H9 (cell line): ENCODE measurements around the gene JMJD1C. TPM values are rescaled to one million over a fixed set of nuclear protein-coding genes. Genes with fewer than 3 reads are reported as not detected.

Experiments
- DNase-seq: peaks from one replicate; pipeline ENCODE4 v3.0.0-alpha.2; 2017
- H2AFZ ChIP-seq: one replicate; pipeline ENCODE4 v1.6.1; 2013; ENCODE audit warnings: mild to moderate bottlenecking, low read length, control low read depth, moderate library complexity
- H2AK5ac ChIP-seq: 2 replicates; pipeline ENCODE4 v1.6.1; 2013; ENCODE audit warnings: low read length, control low read depth, mixed read lengths; ENCODE audit not compliant: insufficient read length
- H2BK120ac ChIP-seq: one replicate; pipeline ENCODE4 v1.6.1; 2013; ENCODE audit warnings: low read depth, mild to moderate bottlenecking, low read length, control low read depth, inconsistent platforms; ENCODE audit not compliant: poor library complexity, severe bottlenecking
- H2BK12ac ChIP-seq: 2 replicates; pipeline ENCODE4 v1.6.1; 2013; ENCODE audit warnings: low read length, control low read depth, mixed read lengths, low read depth; ENCODE audit not compliant: insufficient read length
- H2BK15ac ChIP-seq: 2 replicates; pipeline ENCODE4 v1.6.1; 2013; ENCODE audit warnings: low read depth, low read length, control low read depth
- H2BK20ac ChIP-seq: one replicate; pipeline ENCODE4 v1.6.1; 2013; ENCODE audit warnings: low read depth, mild to moderate bottlenecking, low read length, control low read depth, inconsistent platforms; ENCODE audit not compliant: poor library complexity, severe bottlenecking
- H2BK5ac ChIP-seq: 2 replicates; pipeline ENCODE4 v1.6.1; 2013; ENCODE audit warnings: low read length, control low read depth, mixed read lengths; ENCODE audit not compliant: insufficient read length
- H3K14ac ChIP-seq: 2 replicates; pipeline ENCODE4 v1.6.1; 2013; ENCODE audit warnings: low read length, control low read depth; ENCODE audit not compliant: insufficient read depth
- H3K18ac ChIP-seq: 2 replicates; pipeline ENCODE4 v1.6.1; 2013; ENCODE audit warnings: low read depth, mild to moderate bottlenecking, mixed read lengths, low read length, control low read depth; ENCODE audit not compliant: insufficient read length
- H3K23ac ChIP-seq: 2 replicates; pipeline ENCODE4 v1.6.1; 2013; ENCODE audit warnings: low read length, control low read depth, mixed read lengths, low read depth; ENCODE audit not compliant: insufficient read length
- H3K23me2 ChIP-seq: 2 replicates; pipeline ENCODE4 v1.6.1; 2013; ENCODE audit warnings: low read depth, mild to moderate bottlenecking, mixed read lengths, low read length, control low read depth; ENCODE audit not compliant: insufficient read length, poor library complexity, severe bottlenecking
- H3K27ac ChIP-seq: 2 replicates; pipeline ENCODE4 v1.5.1; 2013; ENCODE audit warnings: low read length, control low read depth, mixed read lengths, low read depth; ENCODE audit not compliant: insufficient read length
- H3K27me3 ChIP-seq: 2 replicates; pipeline ENCODE4 v1.6.1; 2013; ENCODE audit warnings: low read length, control low read depth, inconsistent platforms; ENCODE audit not compliant: insufficient read depth
- H3K4ac ChIP-seq: 2 replicates; pipeline ENCODE4 v1.6.1; 2013; ENCODE audit warnings: low read depth, mild to moderate bottlenecking, control low read depth, inconsistent platforms, low read length, moderate library complexity
- H3K4me1 ChIP-seq: 2 replicates; pipeline ENCODE4 v1.6.1; 2013; ENCODE audit warnings: low read length, control low read depth, inconsistent platforms; ENCODE audit not compliant: insufficient read depth
- H3K4me2 ChIP-seq: 2 replicates; pipeline ENCODE4 v1.6.1; 2013; ENCODE audit warnings: low read length, control low read depth, mixed read lengths; ENCODE audit not compliant: insufficient read length, insufficient read depth
- H3K56ac ChIP-seq: 2 replicates; pipeline ENCODE4 v1.6.1; 2013; ENCODE audit warnings: low read depth, mild to moderate bottlenecking, mixed read lengths, low read length, control low read depth; ENCODE audit not compliant: insufficient read length
- H3K79me1 ChIP-seq: 2 replicates; pipeline ENCODE4 v1.6.1; 2013; ENCODE audit warnings: low read depth, mild to moderate bottlenecking, moderate library complexity, low read length, control low read depth, inconsistent platforms; ENCODE audit not compliant: insufficient read depth, poor library complexity, severe bottlenecking
- H3K79me2 ChIP-seq: 2 replicates; pipeline ENCODE4 v1.6.1; 2013; ENCODE audit warnings: low read length, control low read depth, inconsistent platforms; ENCODE audit not compliant: insufficient read depth
- H3K9ac ChIP-seq: 2 replicates; pipeline ENCODE4 v1.6.1; 2013; ENCODE audit warnings: low read length, control low read depth, mixed read lengths; ENCODE audit not compliant: insufficient read length; ENCODE audit errors: extremely low read depth
- H3K9me3 ChIP-seq: one replicate; pipeline ENCODE4 v1.6.1; 2013; ENCODE audit warnings: low read depth, low read length, inconsistent platforms; ENCODE audit not compliant: control insufficient read depth
- H3T11ph ChIP-seq: one replicate; pipeline ENCODE4 v1.6.1; 2013; ENCODE audit warnings: mild to moderate bottlenecking, low read length, control low read depth, inconsistent platforms
- H4K20me1 ChIP-seq: one replicate; pipeline ENCODE4 v1.6.1; 2013; ENCODE audit not compliant: control insufficient read depth, insufficient read length, insufficient read depth
- H4K5ac ChIP-seq: 2 replicates; pipeline ENCODE4 v1.6.1; 2013; ENCODE audit warnings: low read depth, mild to moderate bottlenecking, mixed read lengths, low read length, control low read depth; ENCODE audit not compliant: insufficient read length
- H4K8ac ChIP-seq: replicated peaks from 2 replicates; pipeline ENCODE4 v1.6.1; 2013; ENCODE audit warnings: low read length, control low read depth, mixed read lengths, low read depth; ENCODE audit not compliant: insufficient read length
- H4K91ac ChIP-seq: 2 replicates; pipeline ENCODE4 v1.6.1; 2013; ENCODE audit warnings: low read depth, mild to moderate bottlenecking, moderate library complexity, mixed read lengths, low read length, control low read depth; ENCODE audit not compliant: insufficient read length
- H3K27ac Mint-ChIP-seq, 3 experiments: 2 replicates in 2 of 3; 3 replicates in 1 of 3; pipeline ENCODE4 v1.8.0; 2020 to 2021; ENCODE audit warnings: mixed read lengths in 3 of 3, mild to moderate bottlenecking in 1 of 3, moderate library complexity in 1 of 3
- H3K27me3 Mint-ChIP-seq: 2 replicates; pipeline ENCODE4 v1.8.0; 2021; ENCODE audit warnings: low read depth, mild to moderate bottlenecking, moderate library complexity, mixed read lengths
- H3K36me3 Mint-ChIP-seq, 3 experiments: 2 replicates in 2 of 3; 3 replicates in 1 of 3; pipeline ENCODE4 v1.8.0; 2020 to 2021; ENCODE audit warnings: low read depth in 3 of 3, mixed read lengths in 3 of 3; ENCODE audit not compliant: insufficient read depth in 1 of 3
- H3K4me1 Mint-ChIP-seq, 2 experiments: 2 replicates each; pipeline ENCODE4 v1.8.0; 2020; ENCODE audit warnings: mixed read lengths in 2 of 2
- H3K4me3 Mint-ChIP-seq, 2 experiments: 2 replicates in 1 of 2; 3 replicates in 1 of 2; pipeline ENCODE4 v1.8.0; 2020 to 2021; ENCODE audit warnings: mild to moderate bottlenecking in 2 of 2, mixed read lengths in 2 of 2, moderate library complexity in 1 of 2
- H3K9me3 Mint-ChIP-seq, 2 experiments: 2 replicates in 1 of 2; 3 replicates in 1 of 2; pipeline ENCODE4 v1.8.0; 2020; ENCODE audit warnings: mild to moderate bottlenecking in 2 of 2, mixed read lengths in 2 of 2, moderate library complexity in 1 of 2
- CTCF ChIP-seq: fragments of 200-600 bp; sonication (generic); conservative IDR thresholded peaks from 3 replicates; pipeline ENCODE4 v1.8.0; 2021; ENCODE audit warnings: antibody characterized with exemption, mild to moderate bottlenecking
- WGBS: extraction: QIAGEN DNeasy Blood & Tissue Kit; methylation state at CpG from one replicate; pipeline ENCODE4 v1.1.7; 2013; ENCODE audit warnings: missing lambda C conversion rate, low lambda C conversion rate, mixed read lengths; ENCODE audit not compliant: insufficient read length; ENCODE audit errors: extremely low coverage; 5-methylcytosine and 5-hydroxymethylcytosine counted together
- total RNA-seq: library from RNA; stranded (reverse); gene quantifications from 2 replicates; pipeline ENCODE4 v1.2.1, GENCODE V29; 2021

Gene JMJD1C
- total RNA-seq, 1 experiment from 2014 or later = 200 TPM

GRCh38 chr10:63384001-63384400 lies 81.8 kb downstream of the JMJD1C start:
- Mint-ChIP-seq H3K9me3 (no peaks in the 10 kb centered on the region), H3K27ac (no peak overlapping the region), H3K4me3 (no peak overlapping the region), H3K4me1 (peaks cover 12 to 16% of the 10 kb centered on the region in 2 experiments), H3K27me3 (no peaks in the 10 kb centered on the region), H3K36me3 (peaks cover 3 to 6% (median 6%) of the 10 kb centered on the region in 3 experiments; a peak in 5 of 7 replicates)
- Histone ChIP-seq H3K4me1 (no peaks in the 10 kb centered on the region), H3K18ac (no peak overlapping the region), H3K56ac (no peak overlapping the region), H2AK5ac (no peak overlapping the region), H2BK12ac (no peak overlapping the region), H4K5ac (no peak overlapping the region), H3K79me1 (peaks cover 3% of the 10 kb centered on the region), H3K14ac (no peak overlapping the region), H3K27ac (no peak overlapping the region), H2BK20ac (no peak overlapping the region), H2AFZ (no peak overlapping the region), H4K20me1 (no peaks in the 10 kb centered on the region), H3K4ac (no peak overlapping the region), H3K27me3 (no peaks in the 10 kb centered on the region), H3T11ph (no peak overlapping the region), H3K79me2 (peaks cover 12% of the 10 kb centered on the region; the same call in 1 of the 2 replicates), H3K9ac (no peak overlapping the region), H2BK5ac (no peak overlapping the region), H3K23ac (no peak overlapping the region), H3K9me3 (no peaks in the 10 kb centered on the region), H2BK120ac (no peak overlapping the region), H4K8ac (no peak overlapping the region), H2BK15ac (no peak overlapping the region), H3K4me2 (no peak overlapping the region), H3K23me2 (no peaks in the 10 kb centered on the region), H4K91ac (no peak overlapping the region)
- no CpG with 5 or more reads among the region's 1 CpG for WGBS
- no peak for TF ChIP-seq CTCF
- no peak for DNase-seq
